ENCODE results near the gene GPR21.
A peak's percentile ranks its signal among the peaks of the same experiment; 100 is the strongest.

Gene GPR21

GRCh38 chr9:123065196-123065595 is 31.7 kb downstream of the GPR21 start:
- H3K4me3 ChIP-seq (ENCODE audit: severe bottlenecking) = no peak overlapping the region
- H3K36me3 ChIP-seq (ENCODE audit: low read depth) = peaks cover 36% of the 10 kb centered on the region
- H3K27ac ChIP-seq (ENCODE audit: poor library complexity, severe bottlenecking) = no peak overlapping the region
- ATAC-seq (ENCODE audit: low read depth) (no peak), DNase-seq (ENCODE audit: low spot score) (no peak)
- H3K9me3 ChIP-seq (ENCODE audit: severe bottlenecking) = no peaks in the 10 kb centered on the region
- H3K4me1 ChIP-seq (ENCODE audit: insufficient read depth, poor library complexity, severe bottlenecking) = no peaks in the 10 kb centered on the region
- no peak for TF ChIP-seq CTCF (IDR thresholded peaks at IDR 0.05; ENCODE audit: poor library complexity, severe bottlenecking)
- H3K27me3 ChIP-seq (ENCODE audit: insufficient read depth, poor library complexity, severe bottlenecking) = no peaks in the 10 kb centered on the region

- TF ChIP-seq CTCF (IDR thresholded peaks at IDR 0.05; ENCODE audit: poor library complexity, severe bottlenecking) = no peak
- no peak overlapping the region for H3K27ac ChIP-seq (ENCODE audit: poor library complexity, severe bottlenecking)
Observed at GRCh38 chr9:123067136-123067535, 33.7 kb downstream of the GPR21 start.

GRCh38 chr9:123069010-123069481 is 35.6 kb downstream of the GPR21 start:
- no peak overlapping the region for H3K27ac ChIP-seq (ENCODE audit: poor library complexity, severe bottlenecking)
- H3K4me3 ChIP-seq (ENCODE audit: severe bottlenecking) = no peak overlapping the region
- H3K9me3 ChIP-seq (ENCODE audit: severe bottlenecking) = no peaks in the 10 kb centered on the region
- no peak for DNase-seq (ENCODE audit: low spot score)
- no peaks in the 10 kb centered on the region for H3K4me1 ChIP-seq (ENCODE audit: insufficient read depth, poor library complexity, severe bottlenecking)
- no peaks in the 10 kb centered on the region for H3K27me3 ChIP-seq (ENCODE audit: insufficient read depth, poor library complexity, severe bottlenecking)
- H3K36me3 ChIP-seq (ENCODE audit: low read depth) = peaks cover 43% of the 10 kb centered on the region
- TF ChIP-seq CTCF (IDR thresholded peaks at IDR 0.05; ENCODE audit: poor library complexity, severe bottlenecking) = no peak
- ATAC-seq (ENCODE audit: low read depth) = 0 out of 3 replicates have a peak, but pooled peaks have one; percentile 27

More at GRCh38 chr9:123067136-123067535, 33.7 kb downstream of the GPR21 start:
- H3K4me1 ChIP-seq (ENCODE audit: insufficient read depth, poor library complexity, severe bottlenecking) = no peaks in the 10 kb centered on the region
- H3K9me3 ChIP-seq (ENCODE audit: severe bottlenecking) = no peaks in the 10 kb centered on the region
- no peak overlapping the region for H3K4me3 ChIP-seq (ENCODE audit: severe bottlenecking)
- DNase-seq (ENCODE audit: low spot score) (no peak), ATAC-seq (ENCODE audit: low read depth) (no peak)
- peaks cover 44% of the 10 kb centered on the region for H3K36me3 ChIP-seq (ENCODE audit: low read depth)
- H3K27me3 ChIP-seq (ENCODE audit: insufficient read depth, poor library complexity, severe bottlenecking) = no peaks in the 10 kb centered on the region

- H3K36me3 ChIP-seq (ENCODE audit: low read depth) = peaks cover 49% of the 10 kb centered on the region
- no peak overlapping the region for H3K27ac ChIP-seq (ENCODE audit: poor library complexity, severe bottlenecking)
- H3K9me3 ChIP-seq (ENCODE audit: severe bottlenecking) = no peaks in the 10 kb centered on the region
- H3K4me3 ChIP-seq (ENCODE audit: severe bottlenecking) = no peak overlapping the region
- H3K27me3 ChIP-seq (ENCODE audit: insufficient read depth, poor library complexity, severe bottlenecking) = no peaks in the 10 kb centered on the region
- DNase-seq (ENCODE audit: low spot score) (no peak), ATAC-seq (ENCODE audit: low read depth) (no peak)
- TF ChIP-seq CTCF (IDR thresholded peaks at IDR 0.05; ENCODE audit: poor library complexity, severe bottlenecking) = no peak
- H3K4me1 ChIP-seq (ENCODE audit: insufficient read depth, poor library complexity, severe bottlenecking) = no peaks in the 10 kb centered on the region
Observed at GRCh38 chr9:123070198-123070597, 36.7 kb downstream of the GPR21 start.

- DNase-seq (ENCODE audit: low spot score) (no peak), ATAC-seq (ENCODE audit: low read depth) (no peak)
- Histone ChIP-seq H3K4me3 (ENCODE audit: severe bottlenecking) (no peak overlapping the region), H3K4me1 (ENCODE audit: insufficient read depth, poor library complexity, severe bottlenecking) (no peaks in the 10 kb centered on the region), H3K27me3 (ENCODE audit: insufficient read depth, poor library complexity, severe bottlenecking) (no peaks in the 10 kb centered on the region), H3K27ac (ENCODE audit: poor library complexity, severe bottlenecking) (no peak overlapping the region), H3K9me3 (ENCODE audit: severe bottlenecking) (no peaks in the 10 kb centered on the region), H3K36me3 (ENCODE audit: low read depth) (peaks cover 51% of the 10 kb centered on the region)
- no peak for TF ChIP-seq CTCF (IDR thresholded peaks at IDR 0.05; ENCODE audit: poor library complexity, severe bottlenecking)
Observed at GRCh38 chr9:123072407-123072995, 39.0 kb downstream of the GPR21 start.

Data from RWPE2 (cell line).